ENCODE results near the gene KCTD17. TPM values are rescaled to one million over a fixed set of nuclear protein-coding genes. Genes with fewer than 3 reads are reported as not detected.

The KCTD17 gene
- total RNA-seq, 1 experiment from 2014 or later: 29.4 TPM

DNA sequence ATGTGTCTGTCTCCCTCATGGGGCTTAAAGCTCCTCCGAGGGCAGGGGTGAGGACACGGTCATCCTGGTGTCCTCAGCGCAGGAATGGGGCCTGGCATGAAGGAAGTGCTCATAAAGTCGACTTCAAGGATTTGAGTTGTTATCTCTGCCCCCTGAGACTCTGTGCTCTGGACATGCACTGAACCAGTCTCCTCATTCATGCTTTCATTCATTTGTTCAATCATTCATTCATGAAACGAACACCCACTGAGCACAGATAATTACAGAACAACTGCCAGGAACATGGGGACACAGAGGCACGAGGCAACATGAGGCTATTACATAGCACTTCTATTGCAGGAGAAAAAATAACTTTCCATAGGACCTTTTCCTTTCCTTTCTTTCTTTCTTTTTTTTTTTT lies 41.5 kb downstream of the KCTD17 start:
- H3K36me3 Mint-ChIP-seq: no peaks in the 10 kb centered on the region
- H3K9me3 Mint-ChIP-seq: no peaks in the 10 kb centered on the region
- no peak for ATAC-seq
- H3K4me1 Mint-ChIP-seq: peaks cover 8% of the 10 kb centered on the region
- TF ChIP-seq ZBTB21 (CRISPR knock-in tag; IDR thresholded peaks at IDR 0.05; ENCODE audit: borderline replicate concordance) (no peak), NFATC4 (CRISPR knock-in tag; IDR thresholded peaks at IDR 0.05) (no peak), GRHL2 (CRISPR knock-in tag; IDR thresholded peaks at IDR 0.05; ENCODE audit: insufficient replicate concordance, severe bottlenecking) (no peak), NR3C1 (CRISPR knock-in tag; conservative IDR thresholded peaks at IDR 0.05; ENCODE audit: low read depth) (no peak)
- no peak for DNase-seq (ENCODE audit: low spot score)
- H3K27me3 Mint-ChIP-seq (ENCODE audit: low read depth): peaks cover 25% of the 10 kb centered on the region
- ChIA-PET CTCF (no interaction called here), POLR2A (no interaction called here)
- no peak overlapping the region for H3K27ac Mint-ChIP-seq
- no peak overlapping the region for H3K4me3 Mint-ChIP-seq

- peaks cover 32% of the 10 kb centered on the region for H3K27me3 Mint-ChIP-seq (ENCODE audit: low read depth)
- H3K9me3 Mint-ChIP-seq: no peaks in the 10 kb centered on the region
- H3K27ac Mint-ChIP-seq: no peak overlapping the region
- peaks cover 10% of the 10 kb centered on the region for H3K4me1 Mint-ChIP-seq
- ATAC-seq: no peak
- no peak overlapping the region for H3K4me3 Mint-ChIP-seq
- DNase-seq (ENCODE audit: low spot score): no peak
- CTCF ChIA-PET: no interaction called here
- H3K36me3 Mint-ChIP-seq: no peaks in the 10 kb centered on the region
- POLR2A ChIA-PET: no interaction called here
- no peak for TF ChIP-seq ZBTB21 (CRISPR knock-in tag; IDR thresholded peaks at IDR 0.05; ENCODE audit: borderline replicate concordance)
- TF ChIP-seq ZNF219 (CRISPR knock-in tag; IDR thresholded peaks at IDR 0.05; ENCODE audit: borderline replicate concordance): no peak
- TF ChIP-seq CTCF (IDR thresholded peaks at IDR 0.05): no peak
- TF ChIP-seq NFATC4 (CRISPR knock-in tag; IDR thresholded peaks at IDR 0.05): no peak
- TF ChIP-seq TEAD4 (CRISPR knock-in tag; IDR thresholded peaks at IDR 0.05): no peak
- TF ChIP-seq MXD4 (CRISPR knock-in tag; IDR thresholded peaks at IDR 0.05; ENCODE audit: borderline replicate concordance): no peak
- no peak for TF ChIP-seq ESRRA (CRISPR knock-in tag; IDR thresholded peaks at IDR 0.05; ENCODE audit: borderline replicate concordance)
- TF ChIP-seq IRF1 (CRISPR knock-in tag; IDR thresholded peaks at IDR 0.05): no peak
- TF ChIP-seq TCF7 (CRISPR knock-in tag; IDR thresholded peaks at IDR 0.05; ENCODE audit: low read depth): no peak
- no peak for TF ChIP-seq ARID4B (CRISPR knock-in tag; IDR thresholded peaks at IDR 0.05; ENCODE audit: borderline replicate concordance)
- no peak for TF ChIP-seq TEAD1 (CRISPR knock-in tag; IDR thresholded peaks at IDR 0.05)
- no peak for TF ChIP-seq NR1H2 (CRISPR knock-in tag; IDR thresholded peaks at IDR 0.05)
Measured at GRCh38 chr22:37094239-37094638, 42.7 kb downstream of the KCTD17 start.

DNA sequence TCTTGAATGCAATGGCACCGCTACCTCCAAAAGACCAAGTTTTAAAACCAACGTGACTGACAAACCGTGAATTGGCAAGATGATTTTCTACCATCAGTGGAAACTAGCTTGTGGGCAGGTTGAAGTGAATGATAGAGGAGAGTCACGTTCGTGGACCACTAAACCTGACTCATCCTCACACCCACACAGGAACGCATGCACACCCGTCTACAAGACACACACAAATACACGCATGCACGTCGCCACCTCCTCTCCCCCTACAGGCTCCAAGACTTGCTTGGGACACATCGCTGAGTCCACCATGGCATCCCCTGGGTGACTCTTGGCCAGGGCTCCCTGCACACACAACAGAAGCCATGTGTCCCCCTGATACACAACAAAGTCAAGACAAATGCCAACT lies 43.6 kb downstream of the KCTD17 start:
- Mint-ChIP-seq H3K4me3 (no peak overlapping the region), H3K27me3 (ENCODE audit: low read depth) (peaks cover 32% of the 10 kb centered on the region), H3K27ac (no peak overlapping the region), H3K36me3 (no peaks in the 10 kb centered on the region), H3K4me1 (peaks cover 10% of the 10 kb centered on the region), H3K9me3 (no peaks in the 10 kb centered on the region)
- DNase-seq (ENCODE audit: low spot score) (no peak), ATAC-seq (no peak)
- TF ChIP-seq, protein P1, sequence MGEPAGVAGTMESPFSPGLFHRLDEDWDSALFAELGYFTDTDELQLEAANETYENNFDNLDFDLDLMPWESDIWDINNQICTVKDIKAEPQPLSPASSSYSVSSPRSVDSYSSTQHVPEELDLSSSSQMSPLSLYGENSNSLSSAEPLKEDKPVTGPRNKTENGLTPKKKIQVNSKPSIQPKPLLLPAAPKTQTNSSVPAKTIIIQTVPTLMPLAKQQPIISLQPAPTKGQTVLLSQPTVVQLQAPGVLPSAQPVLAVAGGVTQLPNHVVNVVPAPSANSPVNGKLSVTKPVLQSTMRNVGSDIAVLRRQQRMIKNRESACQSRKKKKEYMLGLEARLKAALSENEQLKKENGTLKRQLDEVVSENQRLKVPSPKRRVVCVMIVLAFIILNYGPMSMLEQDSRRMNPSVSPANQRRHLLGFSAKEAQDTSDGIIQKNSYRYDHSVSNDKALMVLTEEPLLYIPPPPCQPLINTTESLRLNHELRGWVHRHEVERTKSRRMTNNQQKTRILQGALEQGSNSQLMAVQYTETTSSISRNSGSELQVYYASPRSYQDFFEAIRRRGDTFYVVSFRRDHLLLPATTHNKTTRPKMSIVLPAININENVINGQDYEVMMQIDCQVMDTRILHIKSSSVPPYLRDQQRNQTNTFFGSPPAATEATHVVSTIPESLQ (CRISPR knock-in tag; IDR thresholded peaks at IDR 0.05): no peak
- no peak for TF ChIP-seq HMGXB4 (CRISPR knock-in tag; IDR thresholded peaks at IDR 0.05)
- TF ChIP-seq NR1H2 (CRISPR knock-in tag; IDR thresholded peaks at IDR 0.05): no peak
- TF ChIP-seq, protein P2, sequence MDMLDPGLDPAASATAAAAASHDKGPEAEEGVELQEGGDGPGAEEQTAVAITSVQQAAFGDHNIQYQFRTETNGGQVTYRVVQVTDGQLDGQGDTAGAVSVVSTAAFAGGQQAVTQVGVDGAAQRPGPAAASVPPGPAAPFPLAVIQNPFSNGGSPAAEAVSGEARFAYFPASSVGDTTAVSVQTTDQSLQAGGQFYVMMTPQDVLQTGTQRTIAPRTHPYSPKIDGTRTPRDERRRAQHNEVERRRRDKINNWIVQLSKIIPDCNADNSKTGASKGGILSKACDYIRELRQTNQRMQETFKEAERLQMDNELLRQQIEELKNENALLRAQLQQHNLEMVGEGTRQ (CRISPR knock-in tag; IDR thresholded peaks at IDR 0.05): no peak
- TF ChIP-seq JAZF1 (CRISPR knock-in tag; IDR thresholded peaks at IDR 0.05): no peak
- TF ChIP-seq ATF1 (CRISPR knock-in tag; IDR thresholded peaks at IDR 0.05): no peak
- POLR2A ChIA-PET: no interaction called here
- CTCF ChIA-PET: no interaction called here

Data from WTC11 (cell line).